H1 (cell line): ENCODE data around the gene HEPACAM. TPM values are rescaled to one million over a fixed set of nuclear protein-coding genes. Genes with fewer than 3 reads are reported as not detected.

Experiments used
- CTCF ChIA-PET: fragments of 300-600 bp; sonication (Branson Sonifier 250); formaldehyde crosslinking; loops from one replicate; lab custom pipeline; 2021; ENCODE audit not compliant: partially characterized antibody; lab: Charles Lee
- POLR2A ChIA-PET: fragments of 300-600 bp; sonication (Branson Sonifier 250); formaldehyde crosslinking; loops from one replicate; lab custom pipeline; 2021; ENCODE audit warnings: inconsistent platforms; ENCODE audit not compliant: partially characterized antibody; lab: Charles Lee
- DNase-seq, 2 experiments: peaks; one replicate each; pipeline versions ENCODE4 v3.0.0 to v3.0.0-alpha.2; 2010 to 2022; ENCODE audit warnings: low spot score in 2 of 2, low read depth in 1 of 2, mixed read lengths in 1 of 2
- FAIRE-seq: peaks from 2 replicates; lab custom pipeline; 2011; peaks lifted over from hg19 to GRCh38; lab: Jason Lieb, UNC
- H2AFZ ChIP-seq: 2 replicates; pipeline ENCODE4 v1.8.1; 2012; ENCODE audit warnings: low read length, inconsistent platforms
- H2AK5ac ChIP-seq: 2 replicates; pipeline ENCODE4 v1.6.1; 2013; ENCODE audit warnings: low read depth, low read length
- H2BK120ac ChIP-seq: replicated peaks from 2 replicates; pipeline ENCODE3; 2013; ENCODE audit warnings: low read depth, low read length, inconsistent platforms
- H2BK12ac ChIP-seq: 2 replicates; pipeline ENCODE4 v1.6.1; 2013; ENCODE audit warnings: low read depth, low read length
- H2BK15ac ChIP-seq: 2 replicates; pipeline ENCODE4 v1.6.1; 2013; ENCODE audit warnings: low read length
- H2BK20ac ChIP-seq: 2 replicates; pipeline ENCODE4 v1.6.1; 2013; ENCODE audit warnings: low read length
- H2BK5ac ChIP-seq: 2 replicates; pipeline ENCODE4 v1.6.1; 2013; ENCODE audit warnings: low read depth, low read length
- H3K14ac ChIP-seq: 2 replicates; pipeline ENCODE4 v1.6.1; 2013; ENCODE audit warnings: inconsistent platforms; ENCODE audit not compliant: insufficient read length
- H3K18ac ChIP-seq: 2 replicates; pipeline ENCODE4 v1.6.1; 2013; ENCODE audit warnings: low read length; ENCODE audit errors: extremely low read depth
- H3K23ac ChIP-seq: 2 replicates; pipeline ENCODE4 v1.6.1; 2013; ENCODE audit warnings: inconsistent platforms; ENCODE audit not compliant: insufficient read length
- H3K23me2 ChIP-seq: 2 replicates; pipeline ENCODE4 v1.6.1; 2013; ENCODE audit warnings: low read depth, low read length
- H3K27ac ChIP-seq: 2 replicates; pipeline ENCODE4 v1.6.1; 2011; ENCODE audit warnings: low read depth, low read length, inconsistent platforms
- H3K27me3 ChIP-seq, 4 experiments: replicated peaks in 1 of 4; 1 replicate in 1 of 4; 2 replicates in 3 of 4; pipeline versions ENCODE4 v1.6.1 to v1.8.1; 2011 to 2013; ENCODE audit warnings: low read length in 3 of 4, mild to moderate bottlenecking in 3 of 4, inconsistent platforms in 2 of 4, mixed read lengths in 2 of 4, moderate library complexity in 1 of 4; ENCODE audit not compliant: control insufficient read depth in 3 of 4, insufficient read depth in 3 of 4; ENCODE audit errors: extremely low read depth in 1 of 4
- H3K36me3 ChIP-seq, 4 experiments: 2 replicates each; pipeline versions ENCODE4 v1.6.1 to v1.8.1; 2011 to 2013; ENCODE audit warnings: mild to moderate bottlenecking in 4 of 4, low read length in 3 of 4, moderate library complexity in 2 of 4, control low read depth in 1 of 4, inconsistent platforms in 1 of 4; ENCODE audit not compliant: insufficient read depth in 4 of 4, control insufficient read depth in 2 of 4
- H3K4ac ChIP-seq: replicated peaks from 2 replicates; pipeline ENCODE3; 2013; ENCODE audit warnings: low read length, low read depth, mixed read lengths, inconsistent platforms; ENCODE audit not compliant: insufficient read length
- H3K4me1 ChIP-seq, 4 experiments: replicated peaks in 1 of 4; 1 replicate in 1 of 4; 2 replicates in 3 of 4; pipeline versions ENCODE4 v1.6.1 to v1.8.1; 2011 to 2013; ENCODE audit warnings: low read length in 3 of 4, inconsistent platforms in 2 of 4, mixed read lengths in 1 of 4; ENCODE audit not compliant: insufficient read depth in 4 of 4, control insufficient read depth in 3 of 4
- H3K4me2 ChIP-seq, 2 experiments: 2 replicates each; pipeline versions ENCODE4 v1.6.1 to v1.8.1; 2011 to 2013; ENCODE audit warnings: low read depth in 2 of 2, low read length in 2 of 2, control low read depth in 1 of 2, inconsistent platforms in 1 of 2, mild to moderate bottlenecking in 1 of 2; ENCODE audit not compliant: insufficient read depth in 1 of 2
- H3K4me3 ChIP-seq, 4 experiments: fragments of 200-600, 300-600 bp in 1 of 4; sonication (generic), shearing (Covaris generic), sonication (Bioruptor Twin) in 1 of 4; 2 replicates each; pipeline versions ENCODE4 v1.5.1 to v1.8.1; 2011 to 2016; ENCODE audit warnings: low read length in 4 of 4, low read depth in 3 of 4, control low read depth in 2 of 4, inconsistent platforms in 2 of 4, mild to moderate bottlenecking in 2 of 4, mixed read lengths in 1 of 4, moderate library complexity in 1 of 4; ENCODE audit not compliant: insufficient read depth in 2 of 4; ENCODE audit errors: extremely low read depth in 1 of 4
- H3K56ac ChIP-seq: replicated peaks from 2 replicates; pipeline ENCODE3; 2013; ENCODE audit warnings: low read depth, mild to moderate bottlenecking, mixed read lengths, low read length, inconsistent platforms; ENCODE audit not compliant: insufficient read length
- H3K79me1 ChIP-seq: 2 replicates; pipeline ENCODE4 v1.6.1; 2013; ENCODE audit warnings: low read depth, low read length, control low read depth
- H3K79me2 ChIP-seq, 2 experiments: 2 replicates each; pipeline versions ENCODE4 v1.6.1 to v1.8.1; 2012 to 2013; ENCODE audit warnings: low read length in 2 of 2, mild to moderate bottlenecking in 2 of 2, inconsistent platforms in 1 of 2; ENCODE audit not compliant: insufficient read depth in 2 of 2, control insufficient read depth in 1 of 2
- H3K9ac ChIP-seq, 4 experiments: replicated peaks in 1 of 4; 1 replicate in 1 of 4; 2 replicates in 3 of 4; pipeline versions ENCODE4 v1.6.1 to v1.8.1; 2011 to 2013; ENCODE audit warnings: low read depth in 3 of 4, low read length in 3 of 4, control low read depth in 2 of 4, mild to moderate bottlenecking in 2 of 4, moderate library complexity in 2 of 4, inconsistent platforms in 1 of 4; ENCODE audit errors: extremely low read depth in 1 of 4
- H3K9me3 ChIP-seq, 2 experiments: 2 replicates each; pipeline versions ENCODE4 v1.6.1 to v1.8.1; 2012 to 2013; ENCODE audit warnings: mild to moderate bottlenecking in 2 of 2, moderate library complexity in 2 of 2, control low read depth in 1 of 2, inconsistent platforms in 1 of 2, low read depth in 1 of 2, low read length in 1 of 2, mixed read lengths in 1 of 2; ENCODE audit not compliant: insufficient read depth in 2 of 2
- H4K20me1 ChIP-seq, 2 experiments: replicated peaks in 1 of 2; 2 replicates each; pipeline versions ENCODE3 to v1.8.1; 2011 to 2013; ENCODE audit warnings: inconsistent platforms in 2 of 2, low read length in 2 of 2, mild to moderate bottlenecking in 1 of 2; ENCODE audit not compliant: insufficient read depth in 2 of 2, control insufficient read depth in 1 of 2
- H4K5ac ChIP-seq: 2 replicates; pipeline ENCODE4 v1.6.1; 2013; ENCODE audit warnings: low read length, low read depth, mixed read lengths, inconsistent platforms; ENCODE audit not compliant: insufficient read length
- H4K8ac ChIP-seq: 2 replicates; pipeline ENCODE4 v1.8.0; 2013; ENCODE audit warnings: mild to moderate bottlenecking, moderate library complexity, low read length, inconsistent platforms; ENCODE audit not compliant: insufficient read depth; ENCODE audit errors: extremely low read depth
- H4K91ac ChIP-seq: replicated peaks from 2 replicates; pipeline ENCODE3; 2013; ENCODE audit warnings: low read length, mixed read lengths, inconsistent platforms; ENCODE audit not compliant: insufficient read length
- ASH2L ChIP-seq: fragments of 200-600, 300-600 bp; sonication (generic); IDR thresholded peaks from one replicate; pipeline ENCODE4 v1.7.1; 2017; ENCODE audit warnings: low read length
- CHD2 ChIP-seq: IDR thresholded peaks from 2 replicates; pipeline ENCODE4 v1.6.1; 2012; ENCODE audit warnings: low read length, improper control_type of control experiment
- EZH2 ChIP-seq: fragments of 200-600 bp; sonication (generic); IDR thresholded peaks from 2 replicates; pipeline ENCODE4 v1.7.1; 2012; ENCODE audit warnings: low read depth, mild to moderate bottlenecking, moderate library complexity, low read length, inconsistent platforms; ENCODE audit not compliant: severe bottlenecking
- HDAC2 ChIP-seq, 2 experiments: fragments of 300-600 bp in 1 of 2; sonication (generic) in 1 of 2; IDR thresholded peaks; 2 replicates each; pipeline ENCODE4 v1.6.1; 2011 to 2012; ENCODE audit warnings: low read depth in 2 of 2, low read length in 2 of 2, mild to moderate bottlenecking in 2 of 2, moderate library complexity in 2 of 2, borderline replicate concordance in 1 of 2, inconsistent platforms in 1 of 2
- JUN ChIP-seq: IDR thresholded peaks from 2 replicates; pipeline ENCODE4 v1.6.1; 2011; ENCODE audit warnings: low read depth, mild to moderate bottlenecking, improper control_type of control experiment, low read length
- PHF8 ChIP-seq: fragments of 200-600 bp; sonication (generic); conservative IDR thresholded peaks from 2 replicates; pipeline ENCODE4 v1.7.1; 2012; ENCODE audit warnings: low read depth, mild to moderate bottlenecking, inconsistent platforms, low read length, moderate library complexity
- POLR2A ChIP-seq, 2 experiments: IDR thresholded peaks; 1 replicate in 1 of 2; 2 replicates in 1 of 2; pipeline ENCODE4 v1.6.1; 2011; ENCODE audit warnings: low read depth in 2 of 2, low read length in 2 of 2, mild to moderate bottlenecking in 2 of 2; ENCODE audit errors: control extremely low read depth in 1 of 2
- RAD21 ChIP-seq, 2 experiments: IDR thresholded peaks in 1 of 2; conservative IDR thresholded peaks in 1 of 2; 2 replicates each; pipeline ENCODE4 v1.6.1; 2011; ENCODE audit warnings: low read depth in 2 of 2, low read length in 2 of 2, improper control_type of control experiment in 1 of 2, inconsistent platforms in 1 of 2, mild to moderate bottlenecking in 1 of 2, moderate library complexity in 1 of 2
- SIRT6 ChIP-seq: IDR thresholded peaks from one replicate; pipeline ENCODE4 v1.7.1; 2012; ENCODE audit warnings: low read length, inconsistent platforms
- SP1 ChIP-seq: IDR thresholded peaks from 2 replicates; pipeline ENCODE4 v1.6.1; 2011; ENCODE audit warnings: low read depth, low read length
- SP2 ChIP-seq: IDR thresholded peaks from 2 replicates; pipeline ENCODE4 v1.6.1; 2012; ENCODE audit warnings: mild to moderate bottlenecking, low read length, inconsistent platforms
- TCF12 ChIP-seq: IDR thresholded peaks from 2 replicates; pipeline ENCODE4 v1.6.1; 2011; ENCODE audit warnings: low read depth, mild to moderate bottlenecking, low read length
- YY1 ChIP-seq: IDR thresholded peaks from 2 replicates; pipeline ENCODE4 v1.6.1; 2011; ENCODE audit warnings: low read depth, mild to moderate bottlenecking, low read length
- WGBS, 2 experiments: shearing (Covaris generic) in 1 of 2; methylation state at CpG; one replicate each; pipeline versions ENCODE4 v1.1.6 to v1.1.7; 2013 to 2015; ENCODE audit warnings: low lambda C conversion rate in 2 of 2, mixed read lengths in 2 of 2, inconsistent platforms in 1 of 2, low coverage in 1 of 2, missing lambda C conversion rate in 1 of 2; ENCODE audit not compliant: insufficient replicate concordance in 2 of 2, insufficient coverage in 1 of 2, insufficient read length in 1 of 2; ENCODE audit errors: extremely low coverage in 1 of 2, missing lambda C conversion rate in 1 of 2; 5-methylcytosine and 5-hydroxymethylcytosine counted together
- polyA plus RNA-seq, 7 experiments: library from polyadenylated mRNA; depleted of rRNA in 3 of 7; stranded (reverse) in 5 of 7; unstranded in 2 of 7; fragments of >200 nt in 5 of 7; fragments of 200-250 nt in 2 of 7; gene quantifications; 1 replicate in 5 of 7; 2 replicates in 1 of 7; 4 replicates in 1 of 7; pipeline versions ENCODE4 v1.2.1 to v1.2.3, GENCODE V29; 2011 to 2013; ENCODE audit warnings: missing spikeins in 2 of 7, mixed read lengths in 2 of 7
- total RNA-seq: library from RNA; stranded (reverse); fragmentation: NEBNext Ultra II Directional; extraction: Animal tissue kit (Norgen Biotek cat#: 25700); gene quantifications from 2 replicates; pipeline ENCODE4 v1.2.1, GENCODE V29; 2021

HEPACAM gene
- total and polyA plus RNA-seq, 2 of the 8 experiments (the other 6 are each of a cell fraction or from before 2014, with no cell fraction given), result not detected

DNA sequence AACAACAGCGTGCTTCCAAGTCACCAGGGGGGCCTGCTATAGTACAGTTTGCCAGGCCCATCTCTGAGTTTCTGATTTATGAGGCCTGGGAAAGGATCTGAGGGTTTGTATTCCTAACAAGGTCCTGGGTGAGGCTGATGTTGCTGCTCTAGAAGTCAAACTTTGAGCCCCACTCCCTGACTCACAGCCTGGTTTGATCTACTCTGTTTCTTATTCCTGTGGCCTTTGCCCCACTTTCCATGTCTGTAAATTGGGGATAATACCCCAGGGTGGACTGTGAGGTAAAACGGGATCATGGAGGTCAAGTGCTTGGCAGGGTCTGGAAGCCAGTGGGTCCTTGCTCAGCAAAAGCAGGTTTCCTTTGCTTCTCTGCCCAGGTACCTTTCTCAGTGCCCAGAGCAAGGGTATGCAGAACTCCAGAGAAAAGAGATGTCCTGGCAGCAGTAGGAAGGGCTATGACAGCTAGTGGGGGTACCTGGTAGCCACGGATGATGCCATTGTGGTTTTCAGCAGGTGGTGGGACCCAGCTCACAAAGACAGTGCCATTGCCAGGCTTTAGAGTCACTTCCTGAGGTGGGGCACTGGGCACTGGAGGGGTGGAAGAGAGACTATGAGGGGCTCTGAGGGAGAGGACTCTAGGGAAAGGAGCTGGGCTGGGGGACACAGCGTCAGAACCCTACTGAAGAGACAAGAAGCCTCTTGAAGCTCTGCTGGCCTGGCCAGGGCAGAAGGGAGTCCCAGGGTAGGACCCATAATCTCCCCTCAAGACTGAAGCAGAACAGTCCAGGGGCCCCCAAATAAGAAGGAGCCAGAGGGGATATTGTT, 41.0 kb downstream of the HEPACAM start:
- H4K8ac ChIP-seq, result no peak overlapping the region
- H3K4me2 ChIP-seq, result no peak overlapping the region
- H3K79me2 ChIP-seq, result no peaks in the 10 kb centered on the region
- no peak overlapping the region for H2BK5ac ChIP-seq
- H2AK5ac ChIP-seq, result no peak overlapping the region
- H3K14ac ChIP-seq, result no peak overlapping the region
- no peaks in the 10 kb centered on the region for H4K20me1 ChIP-seq
- H2BK120ac ChIP-seq, result no peak overlapping the region
- H3K9ac ChIP-seq, result no peak overlapping the region
- no peak overlapping the region for H4K5ac ChIP-seq
- H3K18ac ChIP-seq, result no peak overlapping the region
- no peak overlapping the region for H4K91ac ChIP-seq
- no peak overlapping the region for H3K4me3 ChIP-seq
- CTCF ChIA-PET, result interaction anchor here (1.2 to 4.8 kb wide), 3 partner anchors 19 to 32 kb away, joined by 4 to 22 read pairs (median 4); no protein-coding TSS in a partner anchor
- H2BK12ac ChIP-seq, result no peak overlapping the region
- POLR2A ChIA-PET, result interaction anchor here (1.0 to 1.1 kb wide), 3 partner anchors 8 to 12 kb away, joined by 3 read pairs; no protein-coding TSS in a partner anchor
- H3K79me1 ChIP-seq, result no peaks in the 10 kb centered on the region
- H3K27ac ChIP-seq, result no peak overlapping the region
- no peak overlapping the region for H3K23ac ChIP-seq
- no peaks in the 10 kb centered on the region for H3K9me3 ChIP-seq
- H3K4me1 ChIP-seq, result peaks cover 0 to 2% (median 0%) of the 10 kb centered on the region in 4 experiments; a peak in 2 of 7 replicates
- no peak overlapping the region for H2BK15ac ChIP-seq
- no peak overlapping the region for H2BK20ac ChIP-seq
- H3K23me2 ChIP-seq, result no peaks in the 10 kb centered on the region
- H3K4ac ChIP-seq, result no peak overlapping the region
- no peaks in the 10 kb centered on the region; a peak in 1 of 7 replicates for H3K27me3 ChIP-seq
- DNase-seq (no peak), FAIRE-seq (no peak)
- no peak overlapping the region for H3K56ac ChIP-seq
- H2AFZ ChIP-seq, result no peak overlapping the region
- 82% methylated on average over 4 of the region's 4 CpGs; no CpG with 5 or more reads in 1 of the 2 experiments for WGBS, 2 experiments
- no peaks in the 10 kb centered on the region for H3K36me3 ChIP-seq
- TF ChIP-seq TCF12, result no peak
- TF ChIP-seq HDAC2 (IDR thresholded peaks at IDR 0.05; ENCODE audit: borderline replicate concordance in 1 of 2, low read depth in 2 of 2, low read length in 2 of 2), result no peak
- no peak for TF ChIP-seq PHF8
- TF ChIP-seq CHD2, result no peak
- TF ChIP-seq SIRT6, result no peak
- no peak for TF ChIP-seq RAD21 (IDR thresholded peaks at IDR 0.05 in 1 of 2, conservative IDR thresholded peaks at IDR 0.05 in 1 of 2; ENCODE audit: low read depth in 2 of 2, low read length in 2 of 2)
- TF ChIP-seq SP2, result no peak
- no peak for TF ChIP-seq ASH2L
- TF ChIP-seq POLR2A (IDR thresholded peaks at IDR 0.05; ENCODE audit: control extremely low read depth in 1 of 2, low read depth in 2 of 2, low read length in 2 of 2), result no peak
- no peak for TF ChIP-seq SP1
- TF ChIP-seq JUN, result no peak
- TF ChIP-seq EZH2, result no peak
- TF ChIP-seq YY1, result no peak
